A549 (cell line): Measurements from ENCODE around the gene ZBED3. TPM values are rescaled to one million over a fixed set of nuclear protein-coding genes. Genes with fewer than 3 reads are reported as not detected.

ENCODE experiments used
- ATAC-seq, 2 experiments: fragments of 200-7000 bp in 1 of 2; fragments of >200 bp in 1 of 2; cut with Nextera tagmentation in 1 of 2; cut with Tn5 transposase in 1 of 2; 3 replicates each; pipeline versions ENCODE4 v1.8.0 to v1.9.1; 2018 to 2020; ENCODE audit warnings: mild to moderate bottlenecking in 1 of 2, moderate library complexity in 1 of 2
- CTCF ChIA-PET: fragments of 300-600 bp; sonication (Branson Sonifier 250); formaldehyde crosslinking; extraction: SDS; loops from one replicate; lab custom pipeline; 2021; ENCODE audit warnings: antibody characterized with exemption, inconsistent platforms; lab: Yijun Ruan, JAX
- POLR2A ChIA-PET: fragments of 350-600 bp; formaldehyde crosslinking; extraction: SDS; loops from one replicate; lab custom pipeline; 2021; ENCODE audit warnings: antibody characterized with exemption, inconsistent platforms; lab: Yijun Ruan, JAX
- DNase-seq, 2 experiments: peaks; one replicate each; pipeline versions ENCODE4 v3.0.0 to v3.0.0-alpha.2; 2011 to 2016; ENCODE audit warnings: low read depth in 1 of 2, low spot score in 1 of 2
- FAIRE-seq: peaks from 2 replicates; lab custom pipeline; 2011; peaks lifted over from hg19 to GRCh38; lab: Jason Lieb, UNC
- H3K27ac ChIP-seq, 2 experiments: fragments of >200 bp; sonication (Bioruptor Twin); formaldehyde crosslinking; 3 replicates each; pipeline ENCODE4 v1.5.1; 2016 to 2017
- H3K4me1 ChIP-seq: fragments of >200 bp; sonication (Bioruptor Twin); formaldehyde crosslinking; 3 replicates; pipeline ENCODE4 v1.6.1; 2016
- H3K4me2 ChIP-seq: fragments of >200 bp; sonication (Bioruptor Twin); formaldehyde crosslinking; 3 replicates; pipeline ENCODE4 v1.6.1; 2016
- H3K4me3 ChIP-seq: fragments of >200 bp; sonication (Bioruptor Twin); formaldehyde crosslinking; 3 replicates; pipeline ENCODE4 v1.5.1; 2016
- H3K9me3 ChIP-seq: fragments of >200 bp; sonication (Bioruptor Twin); formaldehyde crosslinking; 3 replicates; pipeline ENCODE4 v1.6.1; 2016
- ATOH8 ChIP-seq: fragments of 250-450 bp; sonication (Bioruptor Pico); IDR thresholded peaks from 2 replicates; pipeline ENCODE4 v1.5.0; 2020; ENCODE audit warnings: low read depth, mild to moderate bottlenecking, moderate library complexity
- BCL3 ChIP-seq: fragments of >200 bp; sonication (Bioruptor Twin); formaldehyde crosslinking; IDR thresholded peaks from 3 replicates; pipeline ENCODE4 v1.6.1; 2016
- BHLHE40 ChIP-seq: IDR thresholded peaks from 2 replicates; pipeline ENCODE4 v1.6.1; 2012; ENCODE audit warnings: low read depth, low read length, inconsistent platforms
- CHD2 ChIP-seq: fragments of 150-350 bp; IDR thresholded peaks from 2 replicates; pipeline ENCODE4 v1.6.1; 2014; ENCODE audit warnings: low read length; ENCODE audit not compliant: partially characterized antibody
- CTCF ChIP-seq: fragments of >200 bp; sonication (Bioruptor Twin); formaldehyde crosslinking; IDR thresholded peaks from 3 replicates; pipeline ENCODE4 v1.5.1; 2016
- EHF ChIP-seq: fragments of 250-450 bp; sonication (Bioruptor Pico); IDR thresholded peaks from 2 replicates; pipeline ENCODE4 v1.5.0; 2020; ENCODE audit warnings: mild to moderate bottlenecking
- EHMT2 ChIP-seq: fragments of 200-600 bp; sonication (generic); IDR thresholded peaks from 2 replicates; pipeline ENCODE4 v1.6.1; 2016; ENCODE audit warnings: antibody characterized with exemption, low read depth, mild to moderate bottlenecking, moderate library complexity
- ESRRA ChIP-seq: fragments of 150-350 bp; IDR thresholded peaks from 2 replicates; pipeline ENCODE4 v1.6.1; 2014; ENCODE audit warnings: mild to moderate bottlenecking, low read length, borderline replicate concordance
- FOSB ChIP-seq: fragments of 250-450 bp; sonication (Bioruptor Pico); IDR thresholded peaks from 2 replicates; pipeline ENCODE4 v1.5.0; 2020; ENCODE audit warnings: mild to moderate bottlenecking, moderate library complexity
- FOXS1 ChIP-seq: fragments of 250-450 bp; sonication (Bioruptor Pico); IDR thresholded peaks from 2 replicates; pipeline ENCODE4 v1.5.0; 2020; ENCODE audit warnings: mild to moderate bottlenecking, moderate library complexity
- GATA3 ChIP-seq: IDR thresholded peaks from 2 replicates; pipeline ENCODE4 v1.6.1; 2012; ENCODE audit warnings: borderline replicate concordance
- HEYL ChIP-seq: fragments of 250-450 bp; sonication (Bioruptor Pico); IDR thresholded peaks from 2 replicates; pipeline ENCODE4 v1.8.0; 2021; ENCODE audit warnings: mild to moderate bottlenecking, moderate library complexity
- HMGXB4 ChIP-seq: fragments of 250-450 bp; sonication (Bioruptor Pico); IDR thresholded peaks from 2 replicates; pipeline ENCODE4 v1.5.0; 2021; ENCODE audit warnings: mild to moderate bottlenecking, moderate library complexity, borderline replicate concordance
- JUNB ChIP-seq: fragments of >200 bp; sonication (Bioruptor Twin); formaldehyde crosslinking; IDR thresholded peaks from 2 replicates; pipeline ENCODE4 v1.6.1; 2016
- KDM5A ChIP-seq: fragments of 200-600 bp; sonication (generic); IDR thresholded peaks from 2 replicates; pipeline ENCODE4 v1.6.1; 2016; ENCODE audit warnings: antibody characterized with exemption, mild to moderate bottlenecking
- MAZ ChIP-seq: fragments of 150-350 bp; IDR thresholded peaks from 2 replicates; pipeline ENCODE4 v1.6.1; 2014; ENCODE audit warnings: antibody characterized with exemption, low read depth, low read length, borderline replicate concordance
- NFE2L2 ChIP-seq: fragments of 150-350 bp; conservative IDR thresholded peaks from 2 replicates; pipeline ENCODE4 v1.6.1; 2014; ENCODE audit warnings: low read length
- NPAS2 ChIP-seq: fragments of 250-450 bp; sonication (Bioruptor Pico); IDR thresholded peaks from 2 replicates; pipeline ENCODE4 v1.8.0; 2022; ENCODE audit warnings: mild to moderate bottlenecking, moderate library complexity, borderline replicate concordance
- PBX3 ChIP-seq: IDR thresholded peaks from 2 replicates; pipeline ENCODE4 v1.6.1; 2012
- PHF8 ChIP-seq: fragments of 200-600 bp; sonication (generic); IDR thresholded peaks from 2 replicates; pipeline ENCODE4 v1.6.1; 2016; ENCODE audit warnings: low read depth, mild to moderate bottlenecking, antibody characterized with exemption, moderate library complexity, borderline replicate concordance
- RARB ChIP-seq: fragments of 250-450 bp; sonication (Bioruptor Pico); IDR thresholded peaks from 2 replicates; pipeline ENCODE4 v1.8.0; 2021; ENCODE audit warnings: mild to moderate bottlenecking, moderate library complexity
- RCOR1 ChIP-seq: fragments of 150-350 bp; IDR thresholded peaks from 2 replicates; pipeline ENCODE4 v1.6.1; 2014; ENCODE audit warnings: antibody characterized with exemption, low read length, low read depth
- REST ChIP-seq: fragments of 200-600 bp; sonication (generic); IDR thresholded peaks from 2 replicates; pipeline ENCODE4 v1.6.1; 2016; ENCODE audit warnings: antibody characterized with exemption, mild to moderate bottlenecking, moderate library complexity
- RNF2 ChIP-seq: fragments of 200-600 bp; sonication (generic); IDR thresholded peaks from 2 replicates; pipeline ENCODE4 v1.6.1; 2016; ENCODE audit warnings: low read depth, mild to moderate bottlenecking, antibody characterized with exemption, moderate library complexity, borderline replicate concordance
- SREBF2 ChIP-seq: fragments of 450-650 bp; IDR thresholded peaks from 2 replicates; pipeline ENCODE4 v1.6.1; 2014; ENCODE audit warnings: mild to moderate bottlenecking, moderate library complexity
- WGBS: methylation state at CpG from one replicate; pipeline ENCODE4 v1.1.6; 2017; ENCODE audit errors: missing lambda C conversion rate; 5-methylcytosine and 5-hydroxymethylcytosine counted together
- polyA plus RNA-seq, 4 experiments: library from polyadenylated mRNA; depleted of rRNA in 3 of 4; stranded (reverse); fragments of >200 nt; fragmentation: RNase III in 1 of 4; extraction: RNeasy Plus Mini Kit Qiagen cat#74134 plus additional on column Dnase treatment in 1 of 4; gene quantifications; 2 replicates in 3 of 4; 3 replicates in 1 of 4; pipeline ENCODE4 v1.2.3, GENCODE V29; 2011 to 2017

Gene ZBED3
- polyA plus RNA-seq, 2 of the 4 experiments (the other 2 are of a cell fraction): 4.1 to 10.5 TPM

GRCh38 chr5:77073667-77074066, 13.4 kb downstream of the ZBED3 start:
- no peak overlapping the region for H3K27ac ChIP-seq
- no peaks in the 10 kb centered on the region for H3K9me3 ChIP-seq
- TF ChIP-seq PBX3: no peak
- TF ChIP-seq FOSB: no peak
- TF ChIP-seq JUNB: no peak
- TF ChIP-seq BCL3: no peak
- TF ChIP-seq HEYL (CRISPR knock-in tag): no peak
- no peak for TF ChIP-seq EHF (CRISPR knock-in tag)
- no peak for TF ChIP-seq KDM5A
- no peak for TF ChIP-seq CHD2
- TF ChIP-seq ESRRA: no peak
- no peak for TF ChIP-seq NPAS2 (CRISPR knock-in tag)
- no peak for TF ChIP-seq ATOH8 (CRISPR knock-in tag)
- TF ChIP-seq RCOR1: no peak
- TF ChIP-seq CTCF: no peak
- no peak for TF ChIP-seq HMGXB4
- no peak for DNase-seq
- POLR2A ChIA-PET: no interaction called here
- WGBS: 80% methylated on average over 2 of the region's 2 CpGs
- 0 out of 3 replicates have a peak, but pooled peaks cover 6% of the 10 kb centered on the region for H3K4me1 ChIP-seq
- H3K4me2 ChIP-seq: no peak overlapping the region
- ATAC-seq: no peak
- CTCF ChIA-PET: interaction anchor here (1.0 kb wide), 1 partner anchor 71 kb away, joined by 3 read pairs; no protein-coding TSS in a partner anchor
- no peak overlapping the region for H3K4me3 ChIP-seq
- no peak for FAIRE-seq

- ATAC-seq: no peak
- 94% methylated on average over 1 of the region's 1 CpG for WGBS
- H3K4me3 ChIP-seq: no peak overlapping the region
- no peak for DNase-seq
- no peaks in the 10 kb centered on the region for H3K9me3 ChIP-seq
- no peaks in the 10 kb centered on the region for H3K4me1 ChIP-seq
- POLR2A ChIA-PET: no interaction called here
- TF ChIP-seq FOXS1 (CRISPR knock-in tag): no peak
- TF ChIP-seq RARB (CRISPR knock-in tag): no peak
- TF ChIP-seq REST: no peak
- no peak for TF ChIP-seq BHLHE40
- TF ChIP-seq MAZ: no peak
- TF ChIP-seq EHMT2: no peak
- no peak for TF ChIP-seq SREBF2
- no peak for TF ChIP-seq GATA3
- no peak for TF ChIP-seq JUNB
- no peak for TF ChIP-seq RCOR1
- TF ChIP-seq PBX3: no peak
- no peak for TF ChIP-seq NFE2L2
- TF ChIP-seq PHF8: no peak
- no peak for TF ChIP-seq RNF2
- FAIRE-seq: peak; percentile 68
- CTCF ChIA-PET: interaction anchor here (1.2 to 3.0 kb wide), 3 partner anchors 8 to 426 kb away, joined by 3 to 33 read pairs (median 7); no protein-coding TSS in a partner anchor
- H3K27ac ChIP-seq: no peak overlapping the region
- H3K4me2 ChIP-seq: no peak overlapping the region
These were observed 20.2 kb downstream of the ZBED3 start for GRCh38 chr5:77066823-77067442.
